Measurements from ENCODE around the gene ADAMTSL1. TPM values are rescaled to one million over a fixed set of nuclear protein-coding genes. Genes with fewer than 3 reads are reported as not detected.
A peak's percentile ranks its signal among the peaks of the same experiment; 100 is the strongest.

The ADAMTSL1 gene
- total RNA-seq, 1 donor from 2014 or later, result 61.8 TPM

DNA sequence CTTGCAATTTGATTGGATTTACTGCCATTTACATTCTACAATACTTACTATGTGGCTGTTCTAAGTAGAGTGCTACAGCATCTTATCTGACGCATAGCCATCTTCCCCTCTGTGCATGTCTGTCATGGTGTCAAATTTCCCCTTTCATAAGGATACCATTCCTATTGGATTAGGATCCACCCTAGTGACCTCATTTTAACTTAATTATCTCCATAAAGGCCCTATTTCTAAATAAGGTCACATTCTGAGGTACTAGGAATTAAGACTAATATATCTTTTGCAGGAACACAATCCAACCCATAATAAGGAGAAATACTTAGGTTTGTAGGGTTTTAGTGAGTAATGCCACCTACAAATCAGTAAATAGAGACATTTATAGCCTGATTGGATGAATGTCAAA is 268.0 kb downstream of the ADAMTSL1 start:
- intact Hi-C loops (cut with DNase I), result no loop called here
- DNase-seq (ENCODE audit: low spot score) (no peak), ATAC-seq (no peak)

DNA sequence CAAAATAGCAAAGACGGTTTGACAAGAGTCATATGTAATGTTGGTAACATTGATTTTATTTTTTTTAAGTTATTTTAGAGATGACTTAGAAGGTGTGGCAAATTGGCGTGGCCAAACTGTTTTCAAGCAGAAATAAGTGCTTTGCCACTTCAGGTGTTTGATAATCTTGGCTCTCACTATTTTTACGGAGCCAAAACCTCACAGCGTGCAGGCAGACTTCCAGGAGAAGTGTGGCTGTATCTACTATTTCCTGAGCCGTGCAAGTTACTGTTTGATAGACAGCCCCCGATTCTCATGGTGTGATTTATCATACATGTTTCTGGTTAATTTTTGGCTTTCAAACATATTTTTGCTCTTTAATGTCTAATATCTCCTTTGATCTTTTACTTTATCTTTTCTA is 269.5 kb downstream of the ADAMTSL1 start:
- intact Hi-C loops (cut with DNase I), result no loop called here
- DNase-seq (ENCODE audit: low spot score) (no peak), ATAC-seq (no peak)

DNA sequence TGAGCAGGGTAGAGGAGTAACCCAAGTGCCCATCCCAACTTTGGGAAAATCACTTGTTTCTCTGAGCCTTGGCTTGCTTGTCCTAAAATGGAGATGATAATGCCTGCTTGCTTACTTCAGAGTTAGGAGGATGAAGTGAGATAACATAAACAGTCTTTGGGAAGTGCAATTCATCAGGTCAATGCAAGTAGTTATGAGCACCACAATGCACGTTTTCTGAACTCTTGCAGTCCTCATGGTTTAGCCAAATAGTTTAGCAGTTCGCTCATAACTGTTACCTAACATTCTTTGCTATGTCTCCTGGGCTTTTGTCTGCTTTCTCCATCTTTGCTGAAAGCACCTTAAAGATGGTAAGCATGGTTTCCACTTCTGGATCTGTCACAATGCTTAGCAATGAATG is 270.0 kb downstream of the ADAMTSL1 start:
- intact Hi-C loops (cut with DNase I), result no loop called here
- DNase-seq (ENCODE audit: low spot score), result no peak
- no peak for ATAC-seq

DNA sequence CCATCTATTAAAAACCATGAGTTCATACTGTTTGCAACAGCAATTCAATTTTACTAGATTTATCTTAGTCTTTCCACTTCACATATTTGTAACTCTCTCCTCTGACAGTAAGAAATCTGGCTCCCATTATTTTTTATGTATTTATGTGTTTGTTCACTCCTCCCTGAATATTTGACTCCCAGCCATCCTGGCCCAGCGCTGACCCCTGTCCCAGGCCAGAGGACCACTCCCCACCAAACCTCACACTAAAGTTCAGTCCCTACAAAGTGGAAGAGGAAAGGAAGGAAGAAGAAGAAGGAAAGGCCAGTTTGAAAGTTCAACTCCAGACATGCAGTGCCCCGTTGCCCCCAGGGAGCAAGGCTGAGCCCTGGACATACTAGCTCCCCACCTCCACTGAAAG is 271.8 kb downstream of the ADAMTSL1 start:
- no peak for DNase-seq (ENCODE audit: low spot score)
- intact Hi-C loops (cut with DNase I), result no loop called here
- ATAC-seq, result no peak

DNA sequence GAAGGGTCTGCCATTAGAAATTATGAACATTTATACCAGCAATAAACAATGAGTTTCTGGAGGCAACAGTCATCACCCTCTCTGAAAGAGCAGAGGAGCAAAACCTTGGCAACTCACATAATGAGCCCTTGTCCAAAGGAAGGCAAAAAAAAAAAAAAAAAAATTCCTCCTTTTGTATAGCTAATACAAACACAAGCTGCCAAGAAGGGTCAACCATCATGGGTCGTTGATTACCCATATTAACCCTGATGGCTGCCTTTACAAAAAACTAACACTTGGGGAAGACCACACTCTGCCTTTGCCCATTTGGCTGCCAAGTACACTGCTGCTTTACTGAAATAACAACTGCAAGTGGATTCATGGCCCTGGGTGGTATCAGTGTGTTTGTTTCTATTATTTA is 272.7 kb downstream of the ADAMTSL1 start:
- ATAC-seq (peak; percentile 59), DNase-seq (ENCODE audit: low spot score) (no peak)
- intact Hi-C loops (cut with DNase I), result no loop called here

DNA sequence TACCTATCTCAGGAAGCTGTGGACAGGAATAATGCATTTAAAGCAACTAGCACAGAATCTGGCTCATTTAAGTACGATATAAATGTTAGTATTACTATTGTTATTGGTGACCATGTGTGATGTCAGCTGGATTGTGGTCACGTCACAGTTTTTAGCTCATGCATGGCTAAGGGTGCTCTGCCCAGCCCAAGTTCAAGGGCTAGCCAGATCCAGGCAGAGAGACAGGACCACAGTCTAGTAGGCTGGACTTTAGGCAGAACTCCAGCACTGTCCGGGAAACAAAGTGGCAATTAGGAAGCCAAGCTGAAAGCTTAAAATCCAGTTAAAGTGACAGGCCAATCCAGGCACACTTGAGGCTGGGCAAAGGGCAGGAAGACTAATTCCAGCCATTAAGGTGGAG is 273.6 kb downstream of the ADAMTSL1 start:
- intact Hi-C loops (cut with DNase I), result no loop called here
- DNase-seq (ENCODE audit: low spot score) (no peak), ATAC-seq (peak; percentile 63)

DNA sequence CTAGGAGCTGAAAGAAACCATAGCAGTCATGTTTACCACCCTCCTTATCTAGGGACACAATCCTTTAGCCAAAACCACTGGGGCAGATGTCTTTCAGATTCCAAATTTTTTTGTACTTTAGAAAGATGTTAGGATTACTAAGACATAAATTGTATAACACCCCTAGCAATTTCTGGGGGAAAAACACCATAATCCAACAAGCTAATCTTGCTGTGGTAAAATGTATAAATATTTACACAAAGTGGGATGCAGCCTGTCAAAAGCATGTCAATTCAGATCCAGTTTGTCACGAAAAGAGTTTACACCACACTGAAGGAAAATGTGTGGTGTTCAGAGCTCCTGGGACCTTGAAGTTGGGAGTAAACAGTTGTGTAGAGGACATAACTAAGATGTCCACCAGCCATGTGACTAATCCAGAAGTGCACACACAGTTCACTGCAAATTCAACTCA is 274.3 kb downstream of the ADAMTSL1 start:
- intact Hi-C loops (cut with DNase I), result no loop called here
- no peak for ATAC-seq

DNA sequence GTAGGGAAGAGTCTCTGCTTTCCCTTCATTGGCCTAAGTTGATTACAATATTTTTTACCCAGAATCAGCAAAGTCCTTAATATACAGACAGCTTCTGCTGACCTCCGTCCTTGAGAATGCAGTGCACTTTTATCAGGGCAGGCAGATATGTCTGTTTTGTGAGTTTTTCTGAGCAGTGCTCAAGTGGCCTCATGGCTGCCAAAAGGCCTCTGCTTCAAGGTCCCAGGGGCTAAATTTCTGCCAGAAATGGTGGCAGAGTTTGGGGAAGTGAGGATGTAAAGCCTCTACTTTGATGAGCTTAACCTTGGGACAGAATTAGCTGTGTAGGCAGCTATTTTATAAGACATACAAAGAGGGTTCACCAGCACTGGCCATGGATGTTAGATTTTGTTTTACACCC is 275.8 kb downstream of the ADAMTSL1 start:
- intact Hi-C loops (cut with DNase I), result no loop called here
- DNase-seq (ENCODE audit: low spot score), result no peak
- no peak for ATAC-seq

More for the DNA sequence above, 274.3 kb downstream of the ADAMTSL1 start:
- no peak for DNase-seq (ENCODE audit: low spot score)

DNA sequence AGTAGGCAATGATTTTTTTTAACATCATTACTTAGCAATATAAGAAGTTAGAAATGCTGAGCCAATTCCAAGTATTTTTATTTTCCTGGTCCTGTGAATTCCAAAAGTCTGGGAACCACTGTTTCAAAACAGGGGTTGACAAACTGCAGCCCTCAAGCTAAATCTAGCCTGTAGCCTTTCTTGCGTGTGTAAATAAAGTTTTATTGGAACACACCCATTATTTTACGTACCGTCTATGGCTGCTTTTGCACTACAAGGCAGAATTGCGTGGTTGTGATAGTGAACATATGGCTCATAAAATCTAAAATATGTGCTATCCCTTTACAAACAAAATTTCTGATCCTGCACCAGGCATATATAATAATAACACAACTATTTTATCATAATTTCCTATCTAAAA is 280.0 kb downstream of the ADAMTSL1 start:
- ATAC-seq, result no peak
- intact Hi-C loops (cut with DNase I), result no loop called here
- no peak for DNase-seq (ENCODE audit: low spot score)

DNA sequence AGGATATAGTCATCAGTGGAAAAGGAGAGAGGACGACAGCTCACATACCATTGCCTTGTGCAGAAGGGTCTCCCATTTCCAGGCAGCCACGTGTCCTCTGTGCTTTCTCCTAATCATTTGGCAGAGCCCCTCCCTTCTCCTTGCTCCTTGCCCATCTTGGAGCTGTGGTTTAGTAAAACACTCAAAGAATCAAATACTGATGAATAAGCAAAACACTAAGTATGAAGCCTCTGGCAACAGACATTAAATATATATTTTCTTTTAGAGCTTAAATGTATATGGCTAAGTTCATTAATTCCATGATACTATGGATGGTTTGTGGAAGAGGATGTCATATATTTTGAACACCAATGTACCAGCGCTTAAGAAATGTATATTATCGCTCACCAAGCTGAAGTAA is 280.6 kb downstream of the ADAMTSL1 start:
- no peak for ATAC-seq
- DNase-seq (ENCODE audit: low spot score), result no peak
- intact Hi-C loops (cut with DNase I), result no loop called here

DNA sequence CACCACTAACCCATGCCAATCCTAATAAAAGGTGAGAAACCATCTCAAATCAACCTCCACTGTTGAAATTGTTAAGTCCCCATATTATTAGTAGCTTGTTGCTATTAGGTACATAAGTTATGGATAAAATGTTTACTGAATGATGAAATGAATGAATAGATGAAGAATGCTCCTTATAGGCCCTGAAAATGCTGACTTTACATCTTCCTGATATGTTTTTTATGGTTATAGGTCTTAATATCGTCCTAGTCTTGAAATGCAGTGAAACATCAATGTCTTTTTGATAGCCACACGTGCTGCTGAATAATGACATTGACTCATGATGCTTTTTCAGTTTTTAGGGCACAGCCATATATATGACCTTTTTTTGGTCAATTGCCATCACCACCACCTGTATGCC is 281.3 kb downstream of the ADAMTSL1 start:
- intact Hi-C loops (cut with DNase I), result no loop called here
- no peak for ATAC-seq

DNA sequence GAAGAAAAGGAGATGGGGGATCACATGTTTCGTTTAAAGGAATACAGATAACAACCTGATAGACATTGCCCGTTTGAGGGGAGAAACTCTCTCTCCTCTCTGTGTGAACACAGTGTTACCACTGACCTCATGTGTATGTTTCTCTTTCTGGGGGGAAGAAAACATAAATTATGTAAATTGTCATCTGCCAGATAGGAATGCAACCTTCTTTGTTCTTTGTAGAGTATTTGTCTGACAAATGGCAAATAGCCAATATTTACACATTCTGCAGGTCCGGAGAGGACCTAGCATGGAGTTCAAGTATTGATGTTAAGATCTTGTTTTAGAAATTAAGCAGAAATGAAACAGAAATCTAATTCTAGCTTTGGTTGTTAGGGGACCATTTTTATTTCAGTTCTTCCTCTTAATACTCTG is 282.8 kb downstream of the ADAMTSL1 start:
- intact Hi-C loops (cut with DNase I), result no loop called here
- ATAC-seq (no peak), DNase-seq (ENCODE audit: low spot score) (no peak)

More for the DNA sequence above, 281.3 kb downstream of the ADAMTSL1 start:
- DNase-seq (ENCODE audit: low spot score), result no peak

DNA sequence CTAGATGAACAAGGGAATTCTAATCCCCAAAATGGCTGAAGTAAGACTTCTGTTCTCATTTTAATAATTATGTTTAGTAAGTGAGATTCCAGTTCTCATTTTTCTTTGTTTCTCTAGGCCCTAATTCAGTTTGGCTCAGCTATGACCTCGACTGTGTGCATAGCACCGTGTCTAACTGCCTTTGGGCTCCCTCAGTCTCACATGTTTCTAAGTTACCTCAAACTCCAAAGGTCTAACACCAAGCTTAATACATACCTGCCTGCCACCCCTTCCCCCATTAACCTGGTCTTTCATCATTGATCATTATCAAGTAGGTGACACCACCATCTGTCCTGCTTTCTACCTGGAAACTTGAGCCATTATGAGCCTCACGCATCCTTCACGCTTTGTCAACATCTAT is 285.9 kb downstream of the ADAMTSL1 start:
- no peak for DNase-seq (ENCODE audit: low spot score)

DNA sequence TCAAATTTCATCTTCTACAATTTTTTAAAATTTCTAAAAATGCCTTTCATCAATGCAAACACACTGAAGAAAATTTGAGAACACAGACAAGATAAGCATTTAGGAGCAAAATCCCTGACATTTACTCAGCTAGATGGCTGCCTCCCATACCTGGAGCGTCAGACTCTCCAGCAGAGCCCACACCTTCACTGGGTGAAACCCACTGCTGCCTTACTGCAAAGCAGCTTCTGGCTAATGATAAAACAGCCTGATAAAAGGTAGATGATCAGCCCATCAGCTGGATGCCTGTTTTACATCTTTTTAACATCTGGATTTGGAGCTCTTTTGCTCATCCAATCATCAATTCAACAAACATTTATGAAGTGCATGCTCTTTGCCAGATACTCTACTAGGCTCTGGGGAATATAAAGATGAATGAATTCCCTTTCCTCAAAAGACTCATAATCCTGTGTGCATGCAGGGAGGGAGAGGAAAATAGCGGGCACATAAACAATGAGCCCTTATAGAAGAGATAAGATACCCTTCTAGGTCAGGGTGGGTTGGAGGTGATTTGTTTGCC is 287.9 kb downstream of the ADAMTSL1 start:
- intact Hi-C loops (cut with DNase I), result no loop called here
- ATAC-seq (no peak), DNase-seq (ENCODE audit: low spot score) (no peak)

More for the DNA sequence above, 285.9 kb downstream of the ADAMTSL1 start:
- intact Hi-C loops (cut with DNase I), result no loop called here
- no peak for ATAC-seq

DNA sequence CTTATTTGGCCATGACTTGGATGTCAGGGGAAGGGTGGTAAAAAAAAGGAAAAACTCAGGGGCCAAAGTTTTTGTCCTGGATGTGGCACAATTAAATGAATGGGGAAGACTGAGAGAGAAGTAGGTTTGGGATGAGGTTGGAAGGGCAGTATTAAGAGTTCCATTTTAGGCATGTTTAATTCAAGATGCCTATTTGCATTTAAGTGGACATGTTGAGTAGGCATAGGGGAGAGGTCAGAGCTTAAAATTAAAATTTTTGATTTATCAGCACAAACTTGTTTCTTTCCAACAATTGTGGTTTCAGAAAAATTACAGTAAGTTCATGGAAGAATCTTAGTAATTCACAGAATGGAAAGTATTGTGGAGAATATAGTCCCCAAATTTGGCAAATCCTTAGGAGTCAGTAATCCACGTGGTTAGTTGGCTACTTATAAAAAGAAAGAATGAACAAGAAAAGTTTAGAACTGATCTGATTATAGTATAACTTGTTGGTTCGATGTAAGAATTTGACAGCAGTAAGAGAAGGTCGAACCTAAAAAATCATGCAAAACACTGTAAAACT is 293.1 kb downstream of the ADAMTSL1 start:
- DNase-seq (ENCODE audit: low spot score) (no peak), ATAC-seq (no peak)
- intact Hi-C loops (cut with DNase I), result no loop called here

DNA sequence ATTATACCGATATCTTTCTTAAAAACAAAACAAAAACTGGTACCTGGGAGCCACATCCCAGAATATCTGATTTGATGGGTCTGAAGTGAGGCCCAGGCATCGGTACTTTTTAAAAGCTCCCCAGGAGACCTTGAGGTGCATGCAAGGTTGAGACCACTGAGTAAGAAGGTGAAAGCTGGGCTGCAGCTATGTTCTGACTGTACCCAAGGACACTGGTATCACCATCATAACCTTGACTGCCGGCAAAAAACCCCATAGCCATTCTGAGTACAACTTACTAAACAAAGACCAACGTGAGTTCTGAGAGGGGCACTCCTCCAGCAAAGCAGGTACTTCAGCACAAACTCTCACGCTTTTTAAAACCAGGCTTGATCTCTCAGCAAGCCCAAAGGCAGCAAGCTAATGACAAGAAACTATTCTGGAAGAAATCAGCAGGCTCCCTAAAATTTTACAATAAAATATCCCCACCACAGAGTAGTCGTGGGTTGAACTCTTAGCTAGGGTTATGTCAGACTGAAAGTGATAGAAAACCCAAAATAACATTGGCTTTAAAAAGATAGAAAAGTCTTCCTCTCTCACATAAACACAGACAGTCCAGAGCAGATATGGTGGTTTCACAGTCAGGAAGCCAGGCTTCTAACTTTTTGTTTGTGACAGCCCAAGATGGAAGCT is 295.1 kb downstream of the ADAMTSL1 start:
- DNase-seq (ENCODE audit: low spot score) (no peak), ATAC-seq (no peak)
- intact Hi-C loops (cut with DNase I), result no loop called here

DNA sequence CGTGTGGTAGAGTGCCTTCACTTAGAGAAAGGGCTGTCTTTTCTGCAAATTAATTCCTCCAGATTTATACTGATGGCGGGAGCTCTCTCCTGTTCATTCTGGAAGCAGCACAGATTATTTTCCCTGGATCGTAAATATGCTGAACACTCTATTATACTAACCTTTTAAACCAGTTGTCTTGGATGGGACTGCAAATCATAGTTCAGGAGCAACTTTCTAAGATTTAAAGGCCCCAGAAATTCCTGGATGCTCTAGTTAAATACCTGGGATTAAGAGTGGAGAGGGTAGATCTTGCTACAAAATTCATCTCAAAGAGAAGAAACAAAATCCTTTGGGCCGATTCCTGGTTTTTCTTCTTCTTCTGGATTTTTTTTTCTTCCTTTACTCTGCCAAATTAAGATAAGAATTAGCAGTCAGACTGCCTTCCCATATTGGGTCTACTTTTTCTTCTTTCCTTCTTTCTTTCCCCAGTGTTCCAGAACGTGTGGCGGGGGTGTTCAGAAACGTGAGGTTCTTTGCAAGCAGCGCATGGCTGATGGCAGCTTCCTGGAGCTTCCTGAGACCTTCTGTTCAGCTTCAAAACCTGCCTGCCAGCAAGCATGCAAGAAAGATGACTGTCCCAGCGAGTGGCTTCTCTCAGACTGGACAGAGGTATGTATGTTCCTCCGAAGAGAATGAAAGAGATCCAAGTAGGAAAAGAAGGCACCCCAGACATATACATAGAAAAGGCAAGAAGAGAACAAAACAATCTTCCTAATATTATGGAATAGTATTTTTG is 296.4 kb downstream of the ADAMTSL1 start:
- ATAC-seq, result peak; percentile 8
- no peak for DNase-seq (ENCODE audit: low spot score)
- intact Hi-C loops (cut with DNase I), result no loop called here

DNA sequence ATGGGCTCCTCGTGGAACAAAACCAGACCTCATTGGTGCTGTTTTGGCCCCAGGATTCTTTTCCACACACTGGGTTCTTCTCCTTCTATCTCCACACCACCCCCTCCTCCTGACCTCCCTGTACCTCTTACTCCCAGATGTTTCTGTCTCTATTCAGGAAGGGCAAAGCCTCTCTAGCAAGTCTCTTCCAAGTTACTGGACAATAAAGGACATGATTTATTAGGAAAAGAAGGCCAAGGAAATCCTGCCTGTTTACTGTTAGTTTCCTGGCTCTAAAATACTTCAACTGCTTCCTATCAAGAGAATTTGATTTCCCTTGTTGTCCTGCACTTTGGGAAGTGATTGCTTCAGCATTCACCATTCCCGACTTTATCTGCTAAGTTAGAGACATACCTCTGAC is 297.1 kb downstream of the ADAMTSL1 start:
- intact Hi-C loops (cut with DNase I), result no loop called here
- DNase-seq (ENCODE audit: low spot score) (no peak), ATAC-seq (no peak)

DNA sequence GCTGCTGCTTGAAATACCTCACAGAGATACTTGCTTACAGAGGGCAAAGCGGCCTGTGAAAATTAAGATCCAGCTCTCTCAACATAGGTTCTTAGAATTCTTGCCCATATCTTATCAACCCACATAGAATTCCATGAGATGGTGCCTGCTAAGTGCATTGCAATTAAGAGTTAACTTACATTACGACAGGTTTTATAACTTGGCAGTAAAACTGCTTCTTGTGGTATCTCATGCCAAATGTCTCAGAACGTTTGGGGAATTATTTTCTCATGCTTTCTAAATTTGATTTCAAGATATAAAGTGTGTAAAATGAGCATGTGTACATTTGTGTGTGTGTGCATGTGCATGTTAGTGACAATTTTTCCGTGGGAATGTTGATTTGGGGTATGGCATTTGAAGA is 297.8 kb downstream of the ADAMTSL1 start:
- no peak for ATAC-seq
- intact Hi-C loops (cut with DNase I), result no loop called here
- no peak for DNase-seq (ENCODE audit: low spot score)

DNA sequence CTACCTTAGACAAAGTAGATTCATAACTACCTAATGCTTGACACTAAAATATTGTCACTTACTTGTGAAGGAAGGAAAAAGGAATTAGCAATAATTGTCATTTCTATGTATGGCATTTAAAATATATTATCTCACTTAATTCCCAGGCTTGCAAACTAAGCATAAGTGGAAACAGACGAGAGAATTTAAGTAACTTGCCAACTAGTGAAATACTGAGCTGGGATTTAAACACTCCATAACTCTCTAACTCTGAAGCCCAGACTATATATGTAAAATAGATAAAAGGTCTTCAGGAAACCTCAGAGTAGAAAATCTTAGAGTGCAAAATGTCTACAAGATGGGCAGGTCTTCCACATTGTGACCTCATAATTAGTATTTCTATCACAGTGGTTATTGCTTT is 301.3 kb downstream of the ADAMTSL1 start:
- no peak for DNase-seq (ENCODE audit: low spot score)
- intact Hi-C loops (cut with DNase I), result no loop called here
- no peak for ATAC-seq
